HFF-Myc (cell line): ENCODE results near the gene RBBP4.

ENCODE experiments used
- DNase-seq: peaks from one replicate; pipeline ENCODE4 v3.0.0-alpha.2; 2011; ENCODE audit warnings: low read depth; ENCODE audit errors: extremely low read depth
- H3K4me3 ChIP-seq: replicated peaks from 2 replicates; pipeline ENCODE4 v1.5.1; 2011; ENCODE audit warnings: low read depth, mild to moderate bottlenecking, control low read depth, low read length
- TF ChIP-seq, protein P1 (sequence below): IDR thresholded peaks from 2 replicates; pipeline ENCODE4 v1.5.1; 2012; ENCODE audit warnings: mild to moderate bottlenecking, low read depth, low read length, control low read depth; ENCODE audit errors: missing control alignments

Gene RBBP4

DNA sequence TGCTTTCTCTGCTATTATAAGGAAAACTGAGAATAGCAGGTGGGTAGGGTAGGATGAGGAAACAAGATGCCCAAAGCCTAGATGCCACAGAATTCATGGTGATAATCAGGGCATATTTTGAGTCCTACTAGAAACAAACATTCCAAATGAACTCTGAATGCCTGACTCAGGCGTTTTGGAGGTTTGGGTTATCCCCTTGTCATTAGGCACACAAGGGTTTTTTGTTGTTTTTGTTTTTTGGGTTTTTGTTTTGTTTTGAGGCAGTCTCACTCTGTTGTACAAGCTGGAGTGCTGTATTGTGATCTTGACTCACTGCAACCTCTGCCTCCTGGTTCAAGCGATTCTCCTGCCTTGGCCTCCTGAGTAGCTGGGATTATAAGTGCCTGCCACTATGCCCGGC, 32.4 kb downstream of the RBBP4 start:
- TF ChIP-seq, protein P1, sequence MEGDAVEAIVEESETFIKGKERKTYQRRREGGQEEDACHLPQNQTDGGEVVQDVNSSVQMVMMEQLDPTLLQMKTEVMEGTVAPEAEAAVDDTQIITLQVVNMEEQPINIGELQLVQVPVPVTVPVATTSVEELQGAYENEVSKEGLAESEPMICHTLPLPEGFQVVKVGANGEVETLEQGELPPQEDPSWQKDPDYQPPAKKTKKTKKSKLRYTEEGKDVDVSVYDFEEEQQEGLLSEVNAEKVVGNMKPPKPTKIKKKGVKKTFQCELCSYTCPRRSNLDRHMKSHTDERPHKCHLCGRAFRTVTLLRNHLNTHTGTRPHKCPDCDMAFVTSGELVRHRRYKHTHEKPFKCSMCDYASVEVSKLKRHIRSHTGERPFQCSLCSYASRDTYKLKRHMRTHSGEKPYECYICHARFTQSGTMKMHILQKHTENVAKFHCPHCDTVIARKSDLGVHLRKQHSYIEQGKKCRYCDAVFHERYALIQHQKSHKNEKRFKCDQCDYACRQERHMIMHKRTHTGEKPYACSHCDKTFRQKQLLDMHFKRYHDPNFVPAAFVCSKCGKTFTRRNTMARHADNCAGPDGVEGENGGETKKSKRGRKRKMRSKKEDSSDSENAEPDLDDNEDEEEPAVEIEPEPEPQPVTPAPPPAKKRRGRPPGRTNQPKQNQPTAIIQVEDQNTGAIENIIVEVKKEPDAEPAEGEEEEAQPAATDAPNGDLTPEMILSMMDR = no peak
- no peak for DNase-seq

DNA sequence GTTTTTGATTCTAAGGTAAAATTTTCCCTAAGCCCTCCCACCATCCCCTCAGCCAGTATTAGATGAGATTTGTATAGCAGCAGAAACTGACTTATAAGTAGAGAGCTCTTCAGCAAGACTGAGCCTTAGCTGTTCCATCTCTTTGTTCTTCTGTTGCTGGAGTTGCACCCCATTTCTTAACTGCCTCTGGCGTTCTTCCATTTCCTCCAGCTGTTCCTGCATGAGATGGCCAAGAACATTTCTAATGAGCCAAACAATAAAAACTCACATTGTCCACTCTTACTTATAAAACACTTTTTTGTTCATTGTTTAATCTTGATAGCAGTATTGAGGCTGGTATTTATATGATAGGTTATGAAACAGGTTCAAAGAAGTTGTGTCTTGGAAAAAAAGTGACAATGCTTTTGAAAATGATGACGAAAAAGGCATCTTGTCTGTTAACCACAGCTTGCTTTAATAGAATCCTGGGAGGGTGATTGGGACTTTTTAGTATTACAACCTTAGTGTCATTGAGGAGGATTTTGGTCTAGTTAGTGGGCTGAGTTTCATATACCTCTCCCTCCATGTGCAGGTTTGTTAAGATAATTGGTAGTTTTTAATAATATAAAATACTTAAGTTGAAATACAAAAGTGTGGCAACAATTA, 33.3 kb downstream of the RBBP4 start:
- DNase-seq = no peak
- H3K4me3 ChIP-seq = no peak overlapping the region
- TF ChIP-seq, protein P1 = no peak

More for the DNA sequence above, 32.4 kb downstream of the RBBP4 start:
- no peak overlapping the region for H3K4me3 ChIP-seq

DNA sequence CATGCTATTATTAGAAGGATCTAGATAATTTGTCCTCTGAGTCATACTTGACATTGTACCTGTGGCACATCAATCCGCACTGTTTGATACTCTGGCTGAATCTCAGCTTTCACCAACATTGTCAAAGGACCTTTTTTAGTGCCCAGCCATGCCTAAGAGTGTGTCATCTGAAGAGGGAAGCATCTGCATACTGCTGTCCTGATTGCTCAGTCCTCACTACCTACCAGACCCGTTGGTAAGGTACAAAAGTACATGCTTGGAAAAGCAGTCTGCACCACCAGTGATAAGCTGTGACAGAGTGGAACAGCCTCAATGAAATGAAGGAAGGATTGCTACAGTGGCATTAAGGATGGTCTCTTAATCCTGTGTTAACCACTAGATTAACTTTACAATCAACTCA, 34.5 kb downstream of the RBBP4 start:
- no peak for DNase-seq
- no peak overlapping the region for H3K4me3 ChIP-seq
- TF ChIP-seq, protein P1 = no peak

DNA sequence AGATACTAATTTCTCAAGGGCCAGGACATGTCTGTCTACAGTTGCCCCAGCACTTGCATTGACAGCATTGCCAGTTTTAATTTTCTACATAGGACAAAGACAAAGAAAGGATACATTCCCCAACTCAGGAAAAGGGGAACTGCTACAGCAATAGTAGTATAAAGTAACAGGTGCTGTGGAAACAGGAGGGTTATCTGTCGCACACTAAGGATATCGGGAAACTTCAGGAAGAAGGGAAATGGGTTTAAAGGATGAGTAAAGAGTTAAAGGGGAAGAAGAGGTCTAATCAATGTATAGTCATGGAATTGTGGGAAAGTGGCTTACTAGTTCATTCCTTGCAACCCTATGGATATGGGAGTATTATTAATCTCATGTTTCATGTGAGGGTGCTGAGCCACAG, 35.4 kb downstream of the RBBP4 start:
- TF ChIP-seq, protein P1 = no peak
- no peak for DNase-seq

DNA sequence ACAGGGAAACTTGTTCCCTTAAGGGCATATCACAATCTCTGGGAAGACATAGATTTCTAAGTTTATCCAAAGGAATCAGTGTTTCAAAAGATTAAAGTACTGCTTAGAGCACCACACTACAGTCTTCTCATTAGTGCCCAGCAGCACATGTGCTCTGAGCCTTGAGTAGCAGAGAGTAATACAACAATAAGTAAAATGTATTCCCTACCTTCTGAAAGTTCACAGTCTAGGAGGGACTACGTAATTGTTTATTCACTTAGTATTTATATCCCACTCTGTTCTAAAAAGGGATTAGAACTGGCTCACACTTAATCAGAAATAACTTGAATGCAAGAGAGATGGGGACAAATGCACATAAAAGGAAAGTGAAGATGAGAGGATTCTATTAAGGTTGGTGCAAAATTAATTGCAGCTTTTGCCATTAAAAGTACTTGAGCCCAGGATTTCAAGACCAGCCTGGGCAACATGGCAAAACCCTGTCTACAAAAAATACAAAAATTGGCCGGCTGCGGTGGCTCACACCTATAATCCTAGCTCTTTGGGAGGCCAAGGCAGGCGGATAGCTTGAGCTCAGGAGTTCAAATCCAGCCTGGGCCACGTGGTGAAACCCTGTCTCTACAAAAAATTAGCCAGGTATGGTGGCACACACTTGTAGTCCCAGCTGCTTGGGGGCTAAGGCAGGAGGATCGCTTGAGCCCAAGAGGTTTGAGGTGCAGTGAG, 42.6 kb downstream of the RBBP4 start:
- no peak overlapping the region for H3K4me3 ChIP-seq
- no peak for DNase-seq
- TF ChIP-seq, protein P1 = no peak

More for the DNA sequence above, 35.4 kb downstream of the RBBP4 start:
- no peak overlapping the region for H3K4me3 ChIP-seq

DNA sequence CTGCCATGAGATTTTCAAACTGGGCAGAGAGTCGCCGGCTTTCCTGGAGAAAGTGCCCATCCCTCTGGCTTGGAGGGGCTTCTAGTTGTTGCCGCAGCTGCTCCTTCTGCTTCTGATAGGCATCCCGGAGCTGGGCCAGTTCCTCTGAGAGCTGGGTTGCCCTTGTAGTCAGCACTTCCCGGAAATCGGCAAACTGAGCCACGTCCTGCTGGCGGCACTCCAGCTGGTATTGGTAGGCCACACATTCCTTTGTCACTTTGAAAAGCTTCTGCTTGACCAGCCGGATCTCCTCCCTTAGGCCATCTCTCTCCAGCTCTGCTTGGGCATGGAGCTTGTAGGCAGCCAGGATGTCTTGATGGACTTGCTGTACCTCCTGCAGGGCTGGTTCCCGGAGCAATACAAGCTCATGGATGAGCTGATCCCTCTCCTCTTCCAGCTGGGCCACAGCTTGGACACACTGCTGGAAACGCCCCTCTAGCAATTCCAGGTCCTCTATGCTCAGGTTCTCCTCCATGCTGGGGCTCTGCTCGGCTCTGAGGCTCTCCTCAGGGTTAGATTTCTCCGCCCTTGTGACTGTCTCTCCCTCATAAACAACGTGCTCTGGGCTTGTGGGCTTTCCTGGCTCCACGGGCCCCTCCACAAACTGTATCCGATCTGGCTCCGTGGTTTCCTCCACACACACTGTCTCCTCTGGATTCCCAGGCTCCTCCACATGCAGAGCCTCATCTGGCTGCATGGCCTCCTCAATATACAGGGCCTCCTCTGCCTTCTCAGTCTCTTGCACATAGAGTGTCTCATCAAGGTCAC, 44.3 kb downstream of the RBBP4 start:
- TF ChIP-seq, protein P1 = no peak
- no peak overlapping the region for H3K4me3 ChIP-seq
- no peak for DNase-seq
